NCI-H524 treated with DMSO at 0.1 percent for 48 hours (cell line): Measurements from ENCODE around the gene PGBD4.
A peak's percentile ranks its signal among the peaks of the same experiment; 100 is the strongest.
"Not testable (repeated sequence)": the region's sequence is repeated elsewhere in the genome, so short reads cannot be mapped to it uniquely, and the experiment has no call there.

Source experiments
- DNase-seq: peaks from one replicate; lab custom pipeline; 2025; lab: John Stamatoyannopoulos, UW

Gene PGBD4

DNA sequence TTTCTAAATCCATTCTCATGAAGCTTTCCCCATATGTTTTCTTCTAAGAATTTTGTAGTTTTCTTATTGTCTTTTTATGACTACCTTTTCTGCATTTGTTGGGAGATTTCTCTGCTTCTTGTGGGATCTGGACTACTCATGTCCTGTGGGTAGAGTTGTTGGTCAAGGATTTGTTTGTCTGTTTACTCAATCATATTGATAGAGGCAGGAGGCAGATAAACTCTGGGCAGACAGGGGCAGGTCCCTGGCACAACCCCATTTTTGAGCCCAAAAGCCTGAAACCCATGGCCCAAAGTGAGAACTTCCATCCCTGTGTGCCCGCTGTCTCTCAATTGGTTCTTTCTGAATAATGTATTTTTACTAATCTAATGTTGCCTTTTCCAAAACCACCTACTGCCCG is 12.3 kb downstream of the PGBD4 start:
- no peak for DNase-seq

DNA sequence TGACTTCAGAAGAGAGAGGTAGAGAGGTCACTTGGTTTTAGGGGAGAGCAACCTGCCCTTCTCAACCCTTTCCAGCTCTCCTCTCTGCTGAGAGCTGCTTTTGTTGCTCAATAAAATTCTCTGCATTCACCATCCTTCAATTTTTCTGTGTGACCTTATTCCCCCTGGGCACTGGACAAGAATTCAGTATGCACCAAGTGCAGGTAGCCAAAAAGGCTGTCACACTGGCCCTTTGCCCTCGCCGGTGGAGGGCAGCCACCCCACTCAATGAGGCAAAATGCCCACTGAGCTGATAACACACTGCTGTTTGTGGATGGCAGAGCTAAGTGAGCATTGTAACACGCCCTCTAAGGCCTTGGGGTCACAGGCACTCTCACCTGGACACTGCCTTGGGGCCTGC is 12.9 kb downstream of the PGBD4 start:
- no peak for DNase-seq

DNA sequence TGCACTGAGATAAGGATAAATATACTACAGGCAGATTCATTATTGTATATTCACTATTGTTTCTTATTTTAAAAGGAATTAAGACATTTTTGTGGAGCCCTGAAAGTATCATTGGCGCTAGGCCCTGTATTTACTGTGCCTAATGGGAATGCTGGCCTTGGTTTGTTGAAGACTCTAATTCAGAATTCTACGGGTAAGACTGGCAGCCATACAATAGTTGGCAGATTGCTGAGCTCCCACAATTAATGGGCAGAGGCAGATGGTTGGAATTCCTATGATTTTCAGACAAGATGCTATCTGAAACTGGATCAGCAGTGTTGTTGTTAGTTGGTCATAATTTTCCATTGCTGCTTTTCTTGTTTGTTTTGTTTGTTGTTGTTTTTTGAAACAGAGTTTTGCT is 14.7 kb downstream of the PGBD4 start:
- DNase-seq, result peak; percentile 29

DNA sequence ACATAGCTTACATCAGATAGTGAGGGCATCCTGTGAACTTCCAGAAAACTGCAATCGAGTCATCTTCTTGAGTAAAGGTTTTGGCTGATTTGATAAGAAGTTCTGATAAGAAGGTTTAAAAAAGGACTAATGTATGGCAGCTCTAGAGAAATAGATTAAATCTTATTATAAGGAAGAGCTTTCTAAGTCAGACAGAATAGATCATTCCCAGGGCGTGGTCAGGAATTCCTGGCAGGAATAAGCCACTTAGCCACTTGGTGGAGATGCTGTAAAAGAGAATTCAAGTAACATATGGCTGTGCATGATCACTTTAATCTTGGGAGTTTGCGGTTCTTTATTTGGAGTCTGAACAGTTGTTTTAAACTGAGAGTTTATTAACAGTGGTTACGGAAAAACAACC is 17.4 kb downstream of the PGBD4 start:
- DNase-seq, result peak; percentile 66

DNA sequence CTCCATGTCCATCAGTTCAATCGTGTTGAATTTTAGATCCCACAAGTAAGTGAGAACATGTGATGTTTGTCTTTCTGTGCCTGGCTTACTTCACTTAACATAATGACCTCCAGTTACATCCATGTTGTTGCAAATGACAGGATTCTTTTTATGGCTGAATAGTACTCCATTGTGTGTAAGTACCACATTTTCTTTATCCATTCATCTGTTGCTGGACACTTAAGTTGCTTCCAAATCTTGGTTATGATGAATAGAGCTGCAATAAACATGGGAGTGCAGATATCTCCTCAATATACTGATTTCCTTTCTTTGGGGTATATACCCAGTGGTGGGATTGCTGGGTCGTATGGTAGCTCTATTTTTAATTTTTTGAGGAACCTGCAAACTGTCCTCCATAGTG is 18.5 kb downstream of the PGBD4 start:
- not testable (repeated sequence) for DNase-seq

DNA sequence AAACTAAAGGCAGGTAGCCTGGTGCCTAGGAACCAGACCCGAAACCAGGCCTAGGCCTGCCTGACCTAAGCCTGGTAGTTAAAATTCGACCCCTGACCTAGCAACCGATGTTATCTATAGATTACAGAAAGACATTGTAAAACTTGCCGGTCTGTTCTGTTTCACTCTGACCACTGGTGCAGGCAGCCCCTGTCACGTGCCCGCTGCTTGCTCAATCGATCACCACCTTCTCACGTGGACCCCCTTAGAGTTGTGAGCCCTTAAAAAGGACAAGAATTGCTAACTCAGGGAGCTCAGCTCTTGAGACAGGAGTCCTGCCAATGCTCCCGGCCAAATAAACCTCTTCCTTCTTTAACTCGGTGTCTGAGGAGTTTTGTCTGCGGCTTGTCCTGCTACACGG is 19.9 kb downstream of the PGBD4 start:
- DNase-seq, result not testable (repeated sequence)

DNA sequence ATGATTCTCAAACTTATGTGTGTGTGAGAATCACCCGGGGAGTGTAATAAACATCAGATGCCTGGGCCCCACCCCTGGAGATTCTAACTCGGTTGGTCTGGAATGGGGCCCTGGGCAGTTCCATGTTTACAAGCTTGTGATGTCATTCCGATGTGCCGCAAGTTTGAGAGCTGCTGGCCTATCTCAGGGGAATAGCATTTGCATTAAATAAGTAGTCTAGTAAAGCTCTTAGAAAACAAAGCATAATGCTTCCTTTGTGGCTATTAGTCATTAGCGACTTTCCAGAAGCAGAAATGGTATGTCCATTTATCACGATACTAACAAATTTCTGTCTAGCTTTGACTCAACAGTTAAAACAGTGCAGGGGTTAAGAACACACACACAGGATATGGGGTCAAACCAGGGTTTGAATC is 20.9 kb downstream of the PGBD4 start:
- no peak for DNase-seq

DNA sequence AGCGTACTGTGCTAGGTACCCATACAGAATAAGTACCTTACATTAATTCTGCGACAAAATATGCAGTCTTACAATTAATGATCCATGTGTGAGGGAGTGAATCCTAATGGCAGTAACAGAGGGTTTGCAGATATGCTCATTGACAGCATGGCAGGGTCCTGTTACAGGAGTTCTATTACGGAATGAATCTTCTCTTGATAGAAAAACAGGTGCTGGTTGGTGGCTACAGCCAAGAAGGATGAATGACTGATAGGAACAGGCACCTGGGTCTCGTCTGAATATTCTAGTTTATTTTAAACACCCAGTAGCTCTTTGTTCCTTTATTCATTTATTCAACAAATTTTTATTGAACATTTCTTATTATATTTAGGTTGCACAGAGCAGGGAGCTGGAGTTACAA is 22.8 kb downstream of the PGBD4 start:
- no peak for DNase-seq

DNA sequence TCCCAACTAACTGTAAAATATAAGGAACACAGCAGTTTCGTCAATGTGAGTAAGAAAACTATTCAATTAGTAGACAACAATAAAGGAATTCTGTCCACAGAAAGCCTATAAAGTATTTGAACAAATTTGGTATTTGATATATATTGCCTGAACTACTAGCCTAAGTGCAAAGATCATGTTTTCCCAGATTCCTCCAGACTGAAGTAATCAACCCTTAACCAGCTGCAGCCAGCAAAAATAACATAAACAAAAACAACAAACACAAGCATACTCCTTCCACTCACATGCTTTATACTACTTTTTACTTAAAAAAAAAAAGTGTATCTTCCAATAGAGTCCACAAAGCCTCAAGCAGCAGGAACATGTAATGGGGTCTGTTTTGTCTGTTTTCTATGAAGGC is 24.1 kb downstream of the PGBD4 start:
- no peak for DNase-seq

DNA sequence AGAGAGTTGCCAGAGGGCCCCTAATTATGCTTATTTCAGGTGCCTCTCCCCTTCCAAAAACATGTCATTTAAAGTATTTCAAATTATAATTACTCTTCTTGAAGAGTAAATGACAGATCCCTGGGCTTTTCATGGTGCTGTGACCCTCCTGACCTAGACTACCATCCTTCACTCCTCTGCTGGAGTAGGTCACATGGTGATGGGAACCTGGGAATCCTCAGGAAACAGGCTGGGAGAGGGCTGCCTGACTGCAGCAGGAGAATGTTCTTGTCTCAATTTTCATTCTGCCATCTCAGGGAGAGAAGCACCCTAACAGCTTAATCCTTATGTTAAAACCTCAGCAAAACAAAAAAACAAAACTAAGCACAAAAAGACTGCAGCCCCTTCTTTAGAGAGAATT is 24.6 kb downstream of the PGBD4 start:
- DNase-seq, result no peak

DNA sequence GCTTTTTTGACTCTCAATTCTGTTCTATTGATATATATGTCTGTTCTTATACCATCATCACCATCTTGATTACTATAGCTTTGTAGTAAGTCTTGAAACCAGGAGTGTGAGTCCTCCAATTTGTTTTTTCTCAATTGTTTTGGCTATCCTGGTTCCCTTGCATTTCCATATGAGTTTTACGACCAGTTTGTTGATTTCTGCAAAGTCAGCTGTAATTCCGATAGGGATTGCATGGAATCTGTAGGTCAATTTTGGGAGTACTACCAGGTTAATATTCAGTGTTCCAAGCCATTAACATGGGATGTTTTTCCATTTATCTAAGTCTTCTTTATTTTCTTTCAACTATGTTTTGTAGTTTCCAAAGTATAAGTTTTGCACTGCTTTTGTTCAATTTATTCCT is 27.0 kb downstream of the PGBD4 start:
- no peak for DNase-seq

DNA sequence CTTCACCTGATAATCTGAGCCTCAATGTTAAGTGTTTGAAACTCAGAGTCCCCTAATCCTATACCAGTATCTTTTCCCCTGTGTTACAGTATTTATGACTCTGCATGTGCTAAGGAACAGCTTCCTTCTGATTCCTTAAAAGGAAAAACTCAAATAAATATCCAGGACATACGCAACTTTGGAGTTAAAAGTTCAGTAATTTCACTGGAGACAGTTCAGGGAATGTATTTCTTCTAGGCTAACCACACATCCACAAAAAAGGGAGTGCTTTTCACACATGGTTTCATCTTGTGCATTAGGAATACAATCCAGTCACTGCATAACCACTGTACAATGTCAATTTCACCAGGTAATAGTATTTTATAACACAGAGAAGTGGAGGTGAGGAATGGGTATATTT is 31.0 kb downstream of the PGBD4 start:
- no peak for DNase-seq

DNA sequence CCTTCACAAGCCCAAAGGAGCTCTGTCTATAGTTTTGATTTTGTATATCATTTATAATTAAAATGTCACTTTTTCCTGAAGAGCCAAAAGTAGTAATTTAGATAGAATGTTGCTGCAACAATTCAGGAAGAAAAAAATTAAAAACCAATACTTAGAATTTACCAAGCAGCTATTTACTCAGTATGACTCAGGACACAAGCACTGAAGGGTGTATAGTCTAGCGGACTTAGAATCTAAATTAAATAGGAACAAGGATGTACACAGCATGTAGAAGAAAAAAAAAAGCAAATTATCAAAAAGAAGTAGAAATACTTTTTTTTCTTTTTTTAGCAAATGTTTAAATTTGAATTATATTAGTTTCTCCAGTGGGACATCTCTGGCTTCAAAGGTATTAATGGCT is 31.6 kb downstream of the PGBD4 start:
- DNase-seq, result no peak

DNA sequence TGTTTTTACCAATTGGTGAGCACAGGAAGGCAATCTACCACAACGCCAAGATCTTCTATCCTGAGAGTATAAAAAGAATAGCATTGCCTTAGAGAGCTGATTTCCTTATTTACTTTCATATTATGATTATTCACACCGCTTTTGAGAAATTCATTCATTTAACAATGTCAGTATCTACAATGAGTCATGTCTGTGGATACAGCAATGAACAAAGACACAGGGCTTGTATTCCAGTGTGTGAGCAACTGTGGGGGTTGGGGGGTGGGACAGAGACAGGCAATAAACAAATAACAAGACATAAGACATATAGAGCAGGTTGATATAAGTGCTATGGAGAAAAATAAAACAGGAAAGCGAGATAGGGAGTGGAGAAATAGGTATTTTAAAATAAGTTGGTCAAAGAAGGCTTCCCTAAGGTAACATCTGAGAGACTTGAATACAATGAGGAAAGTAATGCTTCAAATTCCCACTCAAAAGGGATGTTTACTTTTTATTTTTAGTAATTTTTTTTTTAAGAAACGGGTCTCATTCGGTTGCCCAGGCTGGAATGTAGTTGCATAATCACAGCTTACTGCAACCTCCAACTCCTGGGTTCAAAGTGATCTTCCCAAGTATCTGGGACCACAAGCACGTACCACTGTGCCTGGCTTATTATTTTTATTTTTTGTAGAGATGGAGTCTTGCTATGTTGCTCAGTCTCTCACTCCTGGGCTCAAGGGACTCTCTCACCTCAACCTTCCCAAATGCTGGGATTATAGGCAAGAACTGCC is 45.7 kb downstream of the PGBD4 start:
- DNase-seq, result no peak

DNA sequence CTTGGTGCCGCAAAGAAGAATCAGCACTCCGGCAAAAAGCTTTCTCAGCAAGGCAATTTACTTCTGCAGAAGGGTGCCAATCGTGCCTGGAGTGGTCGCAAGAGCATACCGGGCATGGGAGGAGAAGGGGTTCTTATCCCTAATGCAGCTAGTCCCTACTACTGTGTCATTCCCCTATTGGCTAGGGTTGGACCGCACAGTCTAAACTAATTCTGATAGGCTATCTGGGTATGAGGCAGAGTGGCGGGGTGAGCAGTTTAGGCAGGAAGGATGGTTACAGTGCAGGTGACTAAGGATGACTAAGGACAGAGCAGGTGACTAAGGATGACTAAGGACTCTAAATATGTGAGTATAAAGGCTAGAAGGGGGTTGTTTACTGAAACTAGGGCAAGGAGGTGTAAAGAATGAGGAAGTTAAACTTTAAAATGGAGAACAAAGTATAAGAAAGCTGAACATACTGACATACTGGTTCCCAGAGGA is 52.9 kb downstream of the PGBD4 start:
- no peak for DNase-seq

DNA sequence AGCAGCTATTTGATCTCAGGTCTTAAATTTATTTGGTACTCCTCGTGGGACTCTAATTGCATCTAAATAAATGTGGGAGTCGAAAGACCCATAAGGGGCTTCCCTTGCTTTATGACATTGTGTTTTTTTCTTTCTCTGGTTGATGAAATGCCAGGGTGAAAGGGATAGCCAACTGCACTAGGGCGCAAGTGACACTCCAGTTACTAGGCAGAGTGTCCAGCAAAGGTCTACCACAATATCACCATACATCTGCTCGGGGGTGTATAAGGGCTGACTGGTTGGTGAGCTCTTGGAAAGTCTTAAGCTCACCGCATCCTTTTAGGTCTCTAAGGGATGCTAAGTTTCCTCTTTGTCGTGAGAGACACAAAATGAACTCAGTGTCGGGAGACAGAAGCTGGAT is 54.0 kb downstream of the PGBD4 start:
- no peak for DNase-seq
